Activated CD4-positive, alpha-beta T cell treated with anti-CD3 and anti-CD28 coated beads, Interleukin-2, Interleukin-4, amounts not matched to agents 100 ng/mL and 50 ng/mL, durations not matched to agents 16 hours and 8 hours (primary cell): ENCODE data around the gene EVX2.

Source experiments
- DNase-seq: peaks from one replicate; pipeline ENCODE4 v3.0.0-alpha.2; 2020; ENCODE audit warnings: low spot score

Gene EVX2

GRCh38 chr2:176107731-176108181, 24.0 kb upstream of the EVX2 start:
- no peak for DNase-seq

GRCh38 chr2:176106581-176107539, 23.1 kb upstream of the EVX2 start, which contains the start of gene HOXD11:
Gene HOXD11 (plus strand): TSS chr2:176107280. CDS start chr2:176107356, 76 bp downstream.
- DNase-seq: no peak

DNA sequence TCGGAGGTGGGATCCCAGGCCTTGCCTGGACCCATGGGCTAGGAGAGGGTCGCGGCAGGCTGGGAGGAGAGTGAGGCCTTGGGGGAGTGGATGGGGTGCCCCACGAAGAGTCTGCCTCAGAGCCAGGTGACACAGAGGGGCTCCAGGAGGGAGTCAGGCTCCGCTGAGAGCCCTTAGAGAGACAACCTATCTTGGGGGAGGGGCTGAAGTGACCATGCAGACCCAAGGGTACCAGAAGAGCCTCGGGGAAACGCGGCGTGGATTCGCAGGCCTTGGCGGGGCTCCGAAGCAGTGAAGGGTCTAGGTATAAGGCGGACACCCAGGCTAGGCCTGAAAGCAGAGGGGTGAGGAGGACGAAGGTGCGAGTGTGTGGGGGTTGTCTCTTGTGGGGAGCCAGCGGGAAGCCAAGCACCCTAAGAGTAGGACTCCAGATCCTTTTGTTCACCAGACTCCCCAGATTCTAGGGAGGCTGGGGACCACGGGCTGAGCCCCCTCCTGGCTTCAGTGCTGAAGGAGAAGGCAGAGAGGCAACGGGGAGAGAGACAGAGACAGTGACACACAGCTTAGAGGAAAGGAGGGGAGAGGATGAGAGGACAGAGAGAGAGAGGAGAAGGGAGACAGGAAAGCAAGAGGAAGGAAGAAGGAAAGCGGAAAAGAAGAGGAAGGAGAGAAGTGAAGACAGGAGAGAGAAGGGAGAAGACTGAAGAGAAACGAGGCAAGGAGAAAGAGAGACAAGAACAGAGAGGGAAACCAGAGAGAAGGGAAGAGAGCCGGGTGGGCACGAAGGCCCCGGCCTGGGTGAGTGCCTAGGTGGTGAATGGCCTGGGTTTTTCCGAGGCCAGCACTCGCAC, 22.2 kb upstream of the EVX2 start:
- no peak for DNase-seq

- DNase-seq: no peak
Observed at GRCh38 chr2:176105078-176105729, 21.4 kb upstream of the EVX2 start.

DNA sequence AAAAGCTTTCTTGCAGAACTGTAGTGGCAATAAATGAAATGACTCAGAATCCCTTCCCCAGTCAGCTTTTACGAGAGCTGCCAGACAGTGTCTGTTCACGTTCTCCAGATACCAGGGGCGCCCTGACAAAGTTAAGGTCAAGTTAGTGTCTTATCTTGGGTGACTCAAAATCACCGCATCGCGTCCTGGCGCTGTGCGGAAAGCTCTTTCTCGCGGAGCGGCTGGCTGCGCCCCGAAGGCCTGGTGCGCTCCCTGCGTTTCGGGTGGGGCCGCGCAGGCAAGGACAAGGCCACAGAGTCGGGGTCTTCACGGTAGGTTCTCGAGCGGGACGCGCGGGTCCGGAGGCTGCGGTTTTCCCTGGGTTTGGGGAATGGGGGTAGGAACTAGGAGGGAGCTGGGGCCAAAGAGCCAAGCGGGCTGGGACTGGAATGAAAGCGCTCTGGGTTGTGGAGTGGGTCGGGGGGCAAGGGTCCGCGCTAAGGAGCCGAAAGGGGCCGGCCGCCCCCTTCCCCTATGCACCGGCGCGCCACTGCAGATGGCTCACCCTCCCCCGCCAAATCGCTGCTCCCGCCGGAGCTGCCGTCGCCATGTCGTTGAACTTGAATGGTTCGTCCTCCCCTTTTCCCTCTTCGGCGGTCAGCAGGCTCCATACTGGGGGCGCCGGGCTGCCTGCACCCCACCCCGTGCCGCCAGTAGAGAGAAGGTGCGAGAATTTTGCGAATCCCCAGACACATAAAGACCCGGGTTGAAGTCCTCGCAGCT, 20.7 kb upstream of the EVX2 start:
- DNase-seq: no peak

DNA sequence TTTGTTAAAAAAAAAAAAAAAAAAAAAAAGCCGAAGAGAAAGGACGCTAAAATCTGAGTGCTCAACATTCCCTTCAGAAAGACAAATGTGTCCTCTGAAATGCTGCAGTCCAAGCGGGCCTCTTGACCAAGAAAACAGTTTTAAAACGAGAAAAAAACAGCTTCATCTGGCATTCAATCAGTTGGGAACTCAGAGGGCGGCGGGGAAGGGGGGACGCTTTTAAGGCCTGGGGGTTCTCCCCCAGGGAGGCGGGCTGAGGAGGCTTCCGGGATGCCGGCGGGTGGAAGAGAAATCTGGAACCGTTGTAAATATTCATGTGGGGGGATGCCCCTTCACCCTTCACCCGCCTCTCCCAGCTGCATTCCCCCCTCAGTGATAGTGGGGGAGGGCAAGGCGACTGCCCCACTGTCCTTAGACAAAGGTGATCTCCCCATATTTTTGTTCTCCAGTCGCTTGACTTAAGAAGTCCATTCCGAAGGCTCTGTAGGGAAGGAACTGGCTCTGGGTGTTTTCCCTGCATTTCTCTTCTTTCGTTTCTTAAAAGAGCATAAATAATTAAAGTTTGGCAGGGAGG, 20.1 kb upstream of the EVX2 start:
- DNase-seq: no peak

DNA sequence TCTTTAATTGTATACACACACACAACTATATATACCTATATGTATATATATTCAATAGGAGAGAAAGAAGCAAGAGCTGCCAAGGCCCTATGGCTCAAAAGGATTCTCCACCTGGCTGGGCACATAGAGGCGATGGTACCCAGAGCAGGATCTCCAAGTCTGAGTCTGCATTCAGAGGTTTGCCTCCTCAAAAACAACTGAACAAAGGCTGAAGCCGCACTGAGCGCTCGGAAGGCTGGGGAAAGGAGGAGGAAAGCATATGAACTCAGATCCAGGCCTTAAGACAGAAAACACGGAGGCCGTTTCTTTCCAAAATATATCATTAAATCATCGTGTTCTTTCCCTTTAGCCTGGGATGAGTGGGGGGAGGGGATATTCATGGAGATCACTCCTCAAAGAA, 19.4 kb upstream of the EVX2 start:
- no peak for DNase-seq

DNA sequence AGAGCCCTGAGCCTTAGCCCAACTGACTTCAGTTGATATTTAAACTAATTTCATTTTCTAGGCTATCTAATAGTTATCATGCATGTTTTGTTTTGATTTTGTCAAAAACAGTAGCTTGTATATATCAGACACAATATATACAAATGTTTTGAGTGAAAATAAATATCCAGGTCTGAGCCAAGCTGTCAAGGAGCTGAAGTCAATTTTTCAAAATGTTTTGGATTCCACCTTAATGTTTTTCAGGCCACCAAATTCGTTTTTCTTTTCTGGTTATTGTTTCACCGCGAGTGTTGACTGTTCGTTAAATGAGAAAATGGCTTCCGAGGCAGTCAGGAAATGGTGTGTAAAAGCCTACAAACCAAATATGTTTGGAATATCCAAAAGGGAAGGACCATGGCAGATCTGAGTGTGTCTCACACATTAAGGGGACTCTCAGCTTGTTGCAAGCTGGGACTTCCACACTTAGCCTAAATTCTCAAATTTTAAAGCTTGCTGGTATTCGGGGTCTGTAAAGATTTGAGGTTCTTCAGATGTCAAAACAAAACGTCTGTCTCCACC, 18.6 kb upstream of the EVX2 start:
- no peak for DNase-seq

DNA sequence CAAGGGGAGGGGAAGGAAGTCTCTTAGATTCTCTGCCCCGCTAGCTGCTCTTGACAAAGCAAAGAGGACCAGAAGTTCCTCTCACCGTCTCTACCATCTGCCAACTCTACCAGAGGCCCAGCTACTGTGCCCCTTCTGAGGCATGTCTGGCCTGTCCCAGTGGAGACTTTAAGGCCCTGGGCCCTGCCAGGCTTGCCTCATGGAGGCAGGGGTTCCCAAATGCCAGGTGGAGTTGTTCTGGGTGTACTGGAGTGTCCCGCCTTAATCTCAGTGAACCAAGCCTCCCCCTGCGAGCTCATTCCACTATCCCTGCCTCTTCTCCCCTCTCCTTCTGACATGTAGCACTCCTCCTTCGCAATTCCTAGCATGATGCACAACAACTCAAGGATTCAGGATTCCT, 18.1 kb upstream of the EVX2 start:
- no peak for DNase-seq

DNA sequence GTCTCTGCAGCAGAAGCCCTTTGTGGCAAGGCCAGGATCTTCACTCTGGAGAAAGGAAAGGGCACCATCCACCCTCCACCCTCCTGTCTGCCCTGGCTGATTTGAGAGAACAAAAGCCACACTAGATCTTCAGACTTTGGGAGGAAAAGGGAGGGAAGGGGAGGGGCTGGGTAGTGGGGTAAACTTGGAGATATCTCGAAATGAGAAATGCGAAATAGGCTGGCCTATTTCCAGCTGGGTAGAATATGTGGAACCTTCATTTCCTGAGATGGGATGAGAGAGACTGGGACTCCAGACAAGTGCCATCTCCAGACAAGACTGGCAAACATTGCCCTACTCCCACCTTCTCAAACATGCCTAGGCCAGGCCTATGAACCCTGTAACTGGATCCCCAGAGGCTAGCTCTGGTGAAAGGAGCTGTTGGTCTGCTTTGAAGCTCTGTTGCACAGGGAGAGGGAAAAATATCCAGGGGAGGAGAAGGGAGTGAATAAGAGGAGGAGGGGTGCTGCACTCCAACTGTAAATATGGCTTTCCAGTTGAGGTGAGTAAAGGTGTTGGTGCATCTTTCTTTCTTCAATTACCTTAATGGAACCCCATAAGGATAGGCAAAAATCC, 17.6 kb upstream of the EVX2 start:
- no peak for DNase-seq

- no peak for DNase-seq
Observed at GRCh38 chr2:176100547-176101140, 16.9 kb upstream of the EVX2 start.

DNA sequence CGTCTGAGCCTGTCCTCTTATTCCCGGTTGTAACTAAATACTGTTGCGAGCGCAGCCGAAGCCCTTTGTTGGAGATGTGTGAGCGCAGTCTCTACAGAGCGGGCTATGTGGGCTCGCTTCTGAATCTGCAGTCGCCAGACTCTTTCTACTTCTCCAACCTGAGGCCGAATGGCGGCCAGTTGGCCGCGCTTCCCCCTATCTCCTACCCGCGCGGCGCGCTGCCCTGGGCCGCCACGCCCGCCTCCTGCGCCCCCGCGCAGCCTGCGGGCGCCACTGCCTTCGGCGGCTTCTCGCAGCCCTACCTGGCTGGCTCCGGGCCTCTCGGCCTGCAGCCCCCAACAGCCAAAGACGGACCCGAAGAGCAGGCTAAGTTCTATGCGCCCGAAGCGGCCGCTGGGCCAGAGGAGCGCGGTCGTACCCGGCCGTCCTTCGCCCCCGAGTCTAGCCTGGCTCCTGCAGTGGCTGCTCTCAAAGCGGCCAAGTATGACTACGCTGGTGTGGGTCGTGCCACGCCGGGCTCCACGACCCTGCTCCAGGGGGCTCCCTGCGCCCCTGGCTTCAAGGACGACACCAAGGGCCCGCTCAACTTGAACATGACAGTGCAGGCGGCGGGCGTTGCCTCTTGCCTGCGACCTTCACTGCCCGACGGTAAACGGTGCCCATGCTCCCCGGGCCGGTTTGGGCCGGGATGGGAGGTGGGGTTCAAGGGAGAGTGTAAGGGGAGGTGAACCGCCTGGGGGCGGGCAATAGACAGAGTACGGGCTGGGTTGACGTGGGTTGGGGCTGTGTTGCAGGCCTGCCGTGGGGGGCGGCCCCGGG, 16.2 kb upstream of the EVX2 start, which contains the start of gene HOXD12:
HOXD12 (plus strand) TSS at position 68 of the 819 bp plus-strand sequence; CDS start at position 75, 7 bp downstream.
- no peak for DNase-seq

DNA sequence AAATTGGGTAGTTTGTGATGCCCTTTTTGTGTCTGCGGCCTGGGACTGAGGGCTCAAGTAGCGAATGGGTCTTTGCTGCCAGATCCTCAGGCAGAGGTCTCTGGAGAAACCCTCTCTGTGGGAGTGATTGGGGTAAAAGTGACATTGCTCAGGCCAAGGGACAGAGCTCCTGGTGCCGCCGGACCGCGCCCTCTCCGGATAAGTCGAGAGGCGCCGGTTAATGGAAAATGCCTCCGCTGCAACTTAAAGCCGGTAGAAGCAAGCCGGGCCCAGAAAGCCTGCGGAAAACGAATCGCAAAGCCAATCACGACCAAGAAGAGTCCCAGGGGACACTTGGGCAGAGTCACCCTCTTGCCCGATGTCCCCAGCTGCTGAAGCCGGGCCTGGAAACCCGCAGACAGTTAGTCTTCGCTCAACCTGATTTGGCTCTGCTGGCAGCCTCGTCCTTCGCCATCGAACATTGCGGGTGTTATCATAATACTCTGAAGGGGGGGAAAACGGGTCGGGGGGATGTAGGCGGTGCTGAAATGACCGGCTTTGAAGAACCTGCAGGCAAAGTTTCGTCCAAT, 15.5 kb upstream of the EVX2 start:
- DNase-seq: no peak

GRCh38 chr2:176098366-176099158, 14.8 kb upstream of the EVX2 start:
- no peak for DNase-seq

- no peak for DNase-seq
Observed at GRCh38 chr2:176097820-176098365, 14.1 kb upstream of the EVX2 start.

DNA sequence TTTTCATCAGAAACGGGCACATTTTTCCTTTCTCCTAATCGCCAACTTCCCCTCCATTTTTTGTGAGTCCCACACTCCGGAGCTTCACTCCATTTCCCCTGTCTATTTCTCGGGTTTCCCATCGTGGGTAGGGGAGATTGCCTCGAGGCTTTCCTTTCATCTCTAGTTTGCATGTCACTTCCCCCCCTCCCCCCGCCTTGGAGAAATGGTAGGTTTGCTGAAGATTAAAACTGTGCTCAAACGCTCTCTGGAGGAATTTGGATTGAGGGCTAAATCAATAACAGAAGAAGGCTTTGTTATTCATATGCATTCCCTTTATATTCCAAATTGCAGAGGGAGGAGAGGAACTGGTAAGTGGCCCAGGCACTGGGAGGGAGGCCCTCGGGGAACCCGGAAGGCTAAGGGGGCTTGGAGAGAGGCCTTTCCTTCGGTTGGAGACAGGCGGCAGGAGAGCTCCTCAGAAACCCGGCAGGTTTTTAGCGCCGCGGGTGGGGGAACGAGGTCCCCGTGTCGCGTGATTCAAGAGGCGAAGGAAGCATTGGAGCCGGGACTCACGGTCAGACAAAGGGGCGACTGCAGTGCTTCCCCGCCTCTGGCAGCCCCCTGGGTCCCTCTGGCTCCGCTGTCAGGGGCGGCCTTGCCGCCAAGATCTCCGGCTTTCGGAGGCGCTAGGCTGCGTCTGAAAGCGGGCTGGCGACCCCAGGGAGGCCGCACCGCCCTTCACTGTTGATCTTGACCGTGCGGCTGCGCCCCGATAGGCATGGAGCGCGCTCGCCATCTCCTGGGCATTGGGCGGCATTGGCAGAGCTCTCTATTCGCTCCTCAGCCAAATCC, 13.4 kb upstream of the EVX2 start:
- peak; percentile 55 for DNase-seq
